ENCODE data around the gene PNMA6E.

DNA sequence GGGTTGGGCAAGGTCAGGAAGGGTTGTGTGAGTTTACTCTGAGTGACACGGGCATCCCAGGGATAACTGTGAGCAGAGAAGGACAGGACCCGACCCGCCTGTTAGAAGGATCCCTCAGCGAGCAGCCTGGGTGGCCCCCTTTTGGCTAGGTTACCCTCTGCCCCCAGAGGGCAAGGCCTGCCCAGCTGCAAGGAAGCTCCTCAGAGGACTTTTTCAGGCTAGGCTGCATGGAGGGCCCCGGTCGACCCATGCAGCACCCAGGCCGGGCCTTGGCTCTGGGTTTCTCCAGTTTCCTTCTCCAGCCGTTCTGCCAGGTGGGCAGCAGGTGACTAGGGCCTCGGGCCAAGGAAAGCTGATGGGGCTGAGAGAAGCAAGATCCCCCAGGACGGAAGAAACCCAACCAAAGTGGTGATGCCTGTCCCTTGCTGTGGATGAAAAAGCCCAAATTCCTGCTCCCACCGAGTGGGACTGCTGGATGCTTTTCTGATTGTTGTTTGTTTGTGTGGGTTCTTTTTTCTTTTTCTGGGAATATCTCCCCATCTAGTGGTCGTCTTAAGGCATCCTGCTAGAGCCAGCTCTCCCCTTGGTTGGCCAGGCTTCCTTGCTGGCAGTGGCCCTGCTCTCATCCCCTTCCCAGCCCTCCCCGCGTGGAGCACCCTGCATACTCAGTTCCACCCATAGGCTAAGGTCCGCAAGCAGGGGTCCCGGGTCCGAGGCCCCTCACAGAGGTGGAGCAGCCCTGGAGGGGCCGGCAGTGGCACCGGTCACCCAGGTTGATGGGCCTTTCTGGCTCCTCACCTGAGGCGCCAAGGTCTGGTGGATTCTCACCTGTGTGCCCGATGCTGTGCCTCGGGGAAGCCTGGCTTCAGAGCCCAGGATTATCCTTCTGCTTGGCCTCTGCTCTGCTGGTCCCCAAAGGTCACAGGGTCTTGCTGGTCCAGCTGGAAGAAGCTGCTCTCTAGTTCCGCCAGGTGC, 11.9 kb upstream of the PNMA6E start:
- no peak for TF ChIP-seq MYC (IDR thresholded peaks at IDR 0.05; ENCODE audit: low read depth, low read length)
- TF ChIP-seq, protein P1, sequence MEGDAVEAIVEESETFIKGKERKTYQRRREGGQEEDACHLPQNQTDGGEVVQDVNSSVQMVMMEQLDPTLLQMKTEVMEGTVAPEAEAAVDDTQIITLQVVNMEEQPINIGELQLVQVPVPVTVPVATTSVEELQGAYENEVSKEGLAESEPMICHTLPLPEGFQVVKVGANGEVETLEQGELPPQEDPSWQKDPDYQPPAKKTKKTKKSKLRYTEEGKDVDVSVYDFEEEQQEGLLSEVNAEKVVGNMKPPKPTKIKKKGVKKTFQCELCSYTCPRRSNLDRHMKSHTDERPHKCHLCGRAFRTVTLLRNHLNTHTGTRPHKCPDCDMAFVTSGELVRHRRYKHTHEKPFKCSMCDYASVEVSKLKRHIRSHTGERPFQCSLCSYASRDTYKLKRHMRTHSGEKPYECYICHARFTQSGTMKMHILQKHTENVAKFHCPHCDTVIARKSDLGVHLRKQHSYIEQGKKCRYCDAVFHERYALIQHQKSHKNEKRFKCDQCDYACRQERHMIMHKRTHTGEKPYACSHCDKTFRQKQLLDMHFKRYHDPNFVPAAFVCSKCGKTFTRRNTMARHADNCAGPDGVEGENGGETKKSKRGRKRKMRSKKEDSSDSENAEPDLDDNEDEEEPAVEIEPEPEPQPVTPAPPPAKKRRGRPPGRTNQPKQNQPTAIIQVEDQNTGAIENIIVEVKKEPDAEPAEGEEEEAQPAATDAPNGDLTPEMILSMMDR (IDR thresholded peaks at IDR 0.05; ENCODE audit: low read depth, low read length), result no peak
